ENCODE results near the gene FAAP24. TPM values are rescaled to one million over a fixed set of nuclear protein-coding genes. Genes with fewer than 3 reads are reported as not detected.
"Not testable (repeated sequence)": the region's sequence is repeated elsewhere in the genome, so short reads cannot be mapped to it uniquely, and the experiment has no call there.

FAAP24 gene
- total RNA-seq, 2 donors from 2014 or later: 8.2 to 9.6 TPM

DNA sequence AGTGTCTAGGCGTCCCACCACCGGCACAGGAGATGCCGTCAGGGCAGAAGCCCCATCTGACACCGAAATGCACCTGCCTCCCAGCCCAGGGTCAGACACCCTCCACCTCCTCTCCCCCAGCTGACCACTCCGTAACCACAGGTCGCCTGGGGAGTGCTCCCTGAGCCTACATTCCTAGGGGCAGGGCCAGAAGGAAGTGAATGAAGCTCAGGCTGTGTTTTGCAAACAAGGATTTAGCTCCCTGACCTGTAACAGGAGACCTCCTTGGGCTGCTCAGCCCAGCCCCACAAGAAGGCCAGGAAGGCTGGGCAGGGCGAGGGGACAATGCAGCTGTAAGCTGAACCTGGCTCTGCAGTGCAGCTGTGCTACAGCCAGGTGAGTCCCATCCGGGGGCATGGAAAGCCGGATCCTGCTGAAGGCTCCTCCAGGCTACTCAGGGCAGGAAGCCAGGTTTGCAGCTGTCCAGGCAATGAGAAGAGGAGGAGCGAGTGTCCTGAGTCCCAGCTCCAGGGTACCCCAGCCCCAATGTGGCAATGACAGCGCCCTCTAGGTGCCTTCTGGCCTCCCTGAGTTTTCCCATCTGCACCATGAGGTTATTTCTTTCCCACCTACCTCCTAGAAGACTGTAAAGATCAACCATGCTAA, 50.6 kb downstream of the FAAP24 start:
- no peak overlapping the region for H3K27ac Mint-ChIP-seq
- H3K36me3 Mint-ChIP-seq (ENCODE audit: low read depth): no peaks in the 10 kb centered on the region
- no peaks in the 10 kb centered on the region for H3K27me3 Mint-ChIP-seq
- no peaks in the 10 kb centered on the region for H3K4me1 Mint-ChIP-seq
- ATAC-seq (replicated peaks): no peak
- H3K9me3 Mint-ChIP-seq: no peaks in the 10 kb centered on the region
- no peak overlapping the region for H3K4me3 Mint-ChIP-seq

DNA sequence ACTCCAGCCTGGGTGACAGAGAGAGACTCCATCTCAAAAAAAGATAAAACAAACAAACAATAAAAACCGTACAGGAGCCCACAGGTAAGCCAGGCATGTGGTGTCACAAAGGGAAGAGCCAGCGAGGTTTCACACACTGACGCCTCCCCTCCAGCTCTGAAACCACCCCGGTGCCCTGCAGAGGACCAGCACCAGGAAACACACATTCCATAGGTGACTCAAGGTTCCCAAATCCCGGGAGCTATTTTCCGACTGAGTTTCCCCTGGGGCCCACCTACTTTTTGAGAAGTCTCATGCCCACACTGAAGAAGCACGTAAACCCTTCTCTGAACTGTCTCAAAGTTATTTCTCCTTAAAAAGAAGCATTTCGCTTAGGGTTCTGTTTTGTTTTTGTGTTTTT, 52.4 kb downstream of the FAAP24 start:
- Mint-ChIP-seq H3K27me3 (no peaks in the 10 kb centered on the region), H3K4me1 (no peaks in the 10 kb centered on the region)
- no peak for ATAC-seq (replicated peaks)

DNA sequence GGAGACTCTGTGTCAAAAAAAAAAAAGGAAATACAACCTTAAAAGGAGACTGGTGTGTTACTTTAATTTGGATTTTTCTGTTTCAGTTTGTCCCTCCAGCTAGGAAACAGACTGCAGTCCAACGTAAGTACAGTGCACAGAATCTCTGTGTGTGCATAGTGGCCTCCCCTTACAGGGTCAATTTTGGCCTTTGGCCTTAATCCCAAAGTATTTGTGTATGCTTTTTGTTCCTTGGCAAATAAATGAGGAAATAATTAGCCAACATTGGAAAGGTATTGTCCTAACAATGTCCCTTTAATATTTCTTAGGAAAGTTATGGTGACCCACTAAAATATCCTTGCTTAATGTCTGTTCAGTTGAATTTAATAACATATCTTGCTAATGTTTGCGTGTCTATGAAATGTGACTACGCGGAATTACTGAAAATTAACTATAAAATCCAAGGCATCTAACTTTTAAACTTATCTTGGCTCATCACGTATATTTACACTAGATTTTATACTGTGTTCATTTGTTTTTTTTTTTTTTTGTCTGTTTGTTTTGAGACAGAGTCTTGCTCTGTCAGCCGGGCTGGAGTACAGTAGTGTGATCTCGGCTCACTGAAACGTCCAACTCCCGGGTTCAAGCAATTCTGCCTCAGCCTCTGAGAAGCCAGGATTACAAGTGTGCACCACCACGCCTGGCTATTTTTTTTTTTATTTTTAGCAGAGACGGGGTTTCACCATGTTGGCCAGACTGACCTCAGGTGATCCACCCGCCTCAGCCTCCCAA, 53.6 kb downstream of the FAAP24 start:
- H3K9me3 Mint-ChIP-seq; ATAC-seq (replicated peaks); H3K4me1 Mint-ChIP-seq; H3K36me3 Mint-ChIP-seq (ENCODE audit: low read depth); H3K4me3 Mint-ChIP-seq; H3K27ac Mint-ChIP-seq; H3K27me3 Mint-ChIP-seq: not testable (repeated sequence)

More for the DNA sequence above, 52.4 kb downstream of the FAAP24 start:
- Mint-ChIP-seq H3K4me3 (no peak overlapping the region), H3K36me3 (ENCODE audit: low read depth) (no peaks in the 10 kb centered on the region), H3K27ac (no peak overlapping the region), H3K9me3 (peaks cover 4% of the 10 kb centered on the region)

DNA sequence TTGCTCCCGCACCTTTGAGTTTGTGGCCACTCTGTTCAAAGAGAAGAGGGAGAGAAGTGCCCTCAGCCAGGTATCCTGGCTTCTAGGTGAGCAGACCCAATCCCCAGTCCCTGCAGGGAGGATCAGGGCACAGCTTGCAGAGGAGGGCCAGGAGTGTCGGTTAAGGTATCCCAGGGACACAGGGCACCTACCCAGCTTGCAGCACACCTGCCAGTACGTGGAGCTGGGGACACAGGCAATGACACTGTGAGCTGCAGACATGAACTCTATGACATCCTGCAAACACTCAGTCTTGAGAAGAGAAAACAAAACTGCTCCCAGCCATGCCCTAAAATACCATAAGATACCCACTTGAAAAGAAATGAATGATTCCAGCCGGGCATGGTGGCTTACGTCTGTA, 54.6 kb downstream of the FAAP24 start:
- H3K4me1 Mint-ChIP-seq; H3K27ac Mint-ChIP-seq; H3K27me3 Mint-ChIP-seq; H3K9me3 Mint-ChIP-seq; H3K4me3 Mint-ChIP-seq; ATAC-seq (replicated peaks); H3K36me3 Mint-ChIP-seq (ENCODE audit: low read depth): not testable (repeated sequence)

Other genes starting within 250 kb of the FAAP24 start
- under 1 TPM in 1 of 2 donors, not detected in 1; 0.56 TPM for gene SLC7A9, start 102.5 kb upstream of the FAAP24 start, total RNA-seq
- gene CEP89, start 284 bp upstream of the FAAP24 start, total RNA-seq: 10 to 100 TPM; 16.6 to 21.4 TPM
- gene RHPN2, start 92.6 kb downstream of the FAAP24 start, total RNA-seq: 1 to 10 TPM; 2.3 TPM
- gene GPATCH1, start 108.9 kb downstream of the FAAP24 start, total RNA-seq: 10 to 100 TPM; 10.4 to 10.7 TPM
- under 1 TPM in 1 of 2 donors, not detected in 1; 0.58 TPM for gene WDR88, start 159.9 kb downstream of the FAAP24 start, total RNA-seq
- not detected for gene LRP3, start 222.1 kb downstream of the FAAP24 start, total RNA-seq